MM.1S (cell line): ENCODE data around the gene DHRS7B.

Source experiments
- DNase-seq: peaks from one replicate; pipeline ENCODE4 v3.0.0-alpha.2; 2015
- H2AFZ ChIP-seq: fragments of 300-600 bp; sonication (generic); 2 replicates; pipeline ENCODE4 v1.6.0; 2016; ENCODE audit warnings: antibody characterized with exemption, low read length
- H3F3A ChIP-seq: fragments of 300-600 bp; sonication (generic); 2 replicates; pipeline ENCODE4 v1.6.1; 2016; ENCODE audit warnings: mild to moderate bottlenecking, antibody characterized with exemption, low read length, moderate library complexity, mixed read lengths; ENCODE audit not compliant: insufficient read depth
- H3K27ac ChIP-seq: fragments of 300-600 bp; sonication (generic); 2 replicates; pipeline ENCODE4 v1.5.1; 2016; ENCODE audit warnings: mild to moderate bottlenecking, low read length
- H3K27me3 ChIP-seq: fragments of 300-600 bp; sonication (generic); replicated peaks from 2 replicates; pipeline ENCODE4 v1.6.0; 2016; ENCODE audit warnings: low read length; ENCODE audit not compliant: insufficient read depth
- H3K36me3 ChIP-seq: fragments of 300-600 bp; sonication (generic); replicated peaks from 2 replicates; pipeline ENCODE4 v1.6.1; 2016; ENCODE audit warnings: mild to moderate bottlenecking, low read length, mixed read lengths; ENCODE audit not compliant: insufficient read depth
- H3K4me1 ChIP-seq: fragments of 300-600 bp; sonication (generic); 2 replicates; pipeline ENCODE4 v1.6.1; 2016; ENCODE audit warnings: low read length, mixed read lengths
- H3K4me2 ChIP-seq: fragments of 300-600 bp; sonication (generic); 2 replicates; pipeline ENCODE4 v1.6.0; 2016; ENCODE audit warnings: low read depth, low read length
- H3K4me3 ChIP-seq: fragments of 300-600 bp; sonication (generic); 2 replicates; pipeline ENCODE4 v1.5.1; 2016; ENCODE audit warnings: low read length, mixed read lengths
- H3K79me2 ChIP-seq: fragments of 300-600 bp; sonication (generic); 2 replicates; pipeline ENCODE4 v1.6.1; 2016; ENCODE audit warnings: mixed run types, low read length, mixed read lengths
- H3K9ac ChIP-seq: fragments of 300-600 bp; sonication (generic); 2 replicates; pipeline ENCODE4 v1.6.1; 2016; ENCODE audit warnings: low read length, mixed read lengths
- H3K9me2 ChIP-seq: fragments of 300-600 bp; sonication (generic); replicated peaks from 2 replicates; pipeline ENCODE4 v1.6.1; 2016; ENCODE audit warnings: mild to moderate bottlenecking, low read length, mixed read lengths; ENCODE audit not compliant: insufficient read depth
- H3K9me3 ChIP-seq: fragments of 300-600 bp; sonication (generic); replicated peaks from 2 replicates; pipeline ENCODE4 v1.6.1; 2016; ENCODE audit warnings: mild to moderate bottlenecking, low read length, mixed read lengths; ENCODE audit not compliant: insufficient read depth
- H4K20me1 ChIP-seq: fragments of 300-600 bp; sonication (generic); 2 replicates; pipeline ENCODE4 v1.6.1; 2016; ENCODE audit warnings: mild to moderate bottlenecking, low read length, moderate library complexity, mixed read lengths; ENCODE audit not compliant: insufficient read depth
- EZH2 ChIP-seq: fragments of 300-600 bp; sonication (generic); optimal IDR thresholded peaks from 2 replicates; pipeline ENCODE3; 2017; ENCODE audit warnings: low read depth, mild to moderate bottlenecking, antibody characterized with exemption, low read length, mixed read lengths
- EZH2phosphoT487 ChIP-seq: fragments of 300-600 bp; sonication (generic); IDR thresholded peaks from 2 replicates; pipeline ENCODE4 v1.6.1; 2018; ENCODE audit warnings: antibody characterized with exemption, low read length
- TF ChIP-seq, protein P1 (sequence below): fragments of 300-600 bp; sonication (generic); IDR thresholded peaks from 2 replicates; pipeline ENCODE4 v1.5.1; 2016; ENCODE audit warnings: antibody characterized with exemption, low read length, mixed read lengths

The DHRS7B gene, protein sequence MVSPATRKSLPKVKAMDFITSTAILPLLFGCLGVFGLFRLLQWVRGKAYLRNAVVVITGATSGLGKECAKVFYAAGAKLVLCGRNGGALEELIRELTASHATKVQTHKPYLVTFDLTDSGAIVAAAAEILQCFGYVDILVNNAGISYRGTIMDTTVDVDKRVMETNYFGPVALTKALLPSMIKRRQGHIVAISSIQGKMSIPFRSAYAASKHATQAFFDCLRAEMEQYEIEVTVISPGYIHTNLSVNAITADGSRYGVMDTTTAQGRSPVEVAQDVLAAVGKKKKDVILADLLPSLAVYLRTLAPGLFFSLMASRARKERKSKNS

DNA sequence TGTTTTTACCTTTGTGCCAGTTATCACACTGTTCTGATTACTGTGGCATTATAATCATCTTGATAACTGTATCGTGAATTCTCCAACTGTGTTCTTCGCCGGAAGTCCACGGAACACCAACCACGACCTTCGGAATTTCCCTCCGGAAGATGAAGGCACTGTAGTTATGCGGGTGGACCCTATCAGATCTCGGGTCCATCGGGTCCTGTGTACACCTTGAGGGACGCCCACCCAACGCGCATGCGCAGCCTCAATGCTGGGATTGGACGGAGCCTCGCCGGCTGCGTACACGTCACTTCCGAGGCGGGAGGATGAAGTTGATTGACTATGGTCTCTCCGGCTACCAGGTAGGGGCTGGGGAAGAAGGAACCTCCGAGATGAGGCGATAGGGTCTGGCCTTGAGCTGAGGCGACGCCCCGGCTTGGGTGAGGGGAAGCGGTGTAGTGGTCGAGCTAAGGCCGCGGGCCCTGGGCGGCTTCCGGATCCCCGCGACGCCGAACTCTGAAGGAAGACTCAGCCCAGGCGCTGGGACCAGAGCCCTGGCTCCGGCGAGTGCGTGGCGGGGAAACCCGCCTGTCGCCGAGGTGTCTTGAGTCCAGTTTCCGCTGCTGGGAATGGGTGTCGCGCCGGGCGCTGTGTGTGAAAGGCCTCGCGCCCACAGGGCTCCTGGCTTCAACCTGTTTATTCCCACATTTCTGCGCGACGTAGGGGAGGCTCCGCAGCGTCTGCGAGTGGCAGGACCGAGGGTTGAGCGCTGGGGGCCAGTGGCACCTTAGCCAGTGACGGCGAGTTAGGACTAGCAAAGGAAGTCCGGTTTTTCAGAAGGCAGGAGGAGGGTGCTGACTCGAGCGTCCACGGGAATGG lies at the start of gene DHRS7B:
Gene DHRS7B (plus strand): TSS at position 320 of the 864 bp plus-strand sequence. CDS start 8 bp downstream, at position 328.
- Histone ChIP-seq H3K9me3 (no peaks in the 10 kb centered on the region), H3K79me2 (peaks cover 46% of the 10 kb centered on the region), H3K9me2 (no peaks in the 10 kb centered on the region), H3K9ac (peak within 1 kb of the TSS; percentile 86), H3K36me3 (no peaks in the 10 kb centered on the region), H2AFZ (peak within 1 kb of the TSS; percentile 80), H3F3A (peaks cover 13% of the 10 kb centered on the region; the same call in 1 of the 2 replicates), H3K27me3 (no peaks in the 10 kb centered on the region), H3K4me2 (peak within 1 kb of the TSS; percentile 98), H3K4me1 (no peaks in the 10 kb centered on the region), H4K20me1 (no peaks in the 10 kb centered on the region), H3K4me3 (peak within 1 kb of the TSS; percentile 93), H3K27ac (peak within 1 kb of the TSS; percentile 78)
- DNase-seq, result peak; percentile 97
- TF ChIP-seq, protein P1, sequence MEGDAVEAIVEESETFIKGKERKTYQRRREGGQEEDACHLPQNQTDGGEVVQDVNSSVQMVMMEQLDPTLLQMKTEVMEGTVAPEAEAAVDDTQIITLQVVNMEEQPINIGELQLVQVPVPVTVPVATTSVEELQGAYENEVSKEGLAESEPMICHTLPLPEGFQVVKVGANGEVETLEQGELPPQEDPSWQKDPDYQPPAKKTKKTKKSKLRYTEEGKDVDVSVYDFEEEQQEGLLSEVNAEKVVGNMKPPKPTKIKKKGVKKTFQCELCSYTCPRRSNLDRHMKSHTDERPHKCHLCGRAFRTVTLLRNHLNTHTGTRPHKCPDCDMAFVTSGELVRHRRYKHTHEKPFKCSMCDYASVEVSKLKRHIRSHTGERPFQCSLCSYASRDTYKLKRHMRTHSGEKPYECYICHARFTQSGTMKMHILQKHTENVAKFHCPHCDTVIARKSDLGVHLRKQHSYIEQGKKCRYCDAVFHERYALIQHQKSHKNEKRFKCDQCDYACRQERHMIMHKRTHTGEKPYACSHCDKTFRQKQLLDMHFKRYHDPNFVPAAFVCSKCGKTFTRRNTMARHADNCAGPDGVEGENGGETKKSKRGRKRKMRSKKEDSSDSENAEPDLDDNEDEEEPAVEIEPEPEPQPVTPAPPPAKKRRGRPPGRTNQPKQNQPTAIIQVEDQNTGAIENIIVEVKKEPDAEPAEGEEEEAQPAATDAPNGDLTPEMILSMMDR, result peak; percentile 14; the same call in 1 of the 2 replicates
- no peak for TF ChIP-seq EZH2phosphoT487

DNA sequence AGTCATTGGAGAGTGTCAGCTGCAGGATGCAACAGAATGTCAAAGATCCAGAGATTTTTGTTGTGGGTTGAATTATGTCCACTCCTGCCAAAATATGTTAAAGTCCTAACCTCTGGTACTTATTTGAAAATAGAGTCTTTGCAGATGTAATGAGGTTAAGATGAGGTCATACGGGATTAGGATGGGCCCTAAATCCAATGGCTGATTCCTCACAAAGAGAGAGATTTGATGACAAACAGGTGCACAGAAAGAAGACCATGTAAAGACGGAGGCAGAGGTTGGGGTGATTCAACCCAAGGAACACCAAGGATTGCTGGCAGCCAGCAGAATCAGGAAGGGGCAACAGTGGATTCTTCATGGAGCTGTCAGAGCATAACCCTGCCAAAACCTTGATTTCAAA lies 49.5 kb upstream of the DHRS7B start:
- Histone ChIP-seq H3K27ac (no peak overlapping the region), H3K9ac (no peak overlapping the region), H3K9me3 (no peaks in the 10 kb centered on the region), H2AFZ (no peak overlapping the region), H3K4me2 (no peak overlapping the region), H3K27me3 (no peaks in the 10 kb centered on the region), H3K4me1 (no peaks in the 10 kb centered on the region), H4K20me1 (no peaks in the 10 kb centered on the region), H3K79me2 (no peaks in the 10 kb centered on the region), H3F3A (no peaks in the 10 kb centered on the region), H3K36me3 (no peaks in the 10 kb centered on the region), H3K4me3 (no peak overlapping the region), H3K9me2 (no peaks in the 10 kb centered on the region)
- TF ChIP-seq, protein P1, result no peak
- TF ChIP-seq EZH2phosphoT487 (no peak), EZH2 (no peak)
- no peak for DNase-seq

DNA sequence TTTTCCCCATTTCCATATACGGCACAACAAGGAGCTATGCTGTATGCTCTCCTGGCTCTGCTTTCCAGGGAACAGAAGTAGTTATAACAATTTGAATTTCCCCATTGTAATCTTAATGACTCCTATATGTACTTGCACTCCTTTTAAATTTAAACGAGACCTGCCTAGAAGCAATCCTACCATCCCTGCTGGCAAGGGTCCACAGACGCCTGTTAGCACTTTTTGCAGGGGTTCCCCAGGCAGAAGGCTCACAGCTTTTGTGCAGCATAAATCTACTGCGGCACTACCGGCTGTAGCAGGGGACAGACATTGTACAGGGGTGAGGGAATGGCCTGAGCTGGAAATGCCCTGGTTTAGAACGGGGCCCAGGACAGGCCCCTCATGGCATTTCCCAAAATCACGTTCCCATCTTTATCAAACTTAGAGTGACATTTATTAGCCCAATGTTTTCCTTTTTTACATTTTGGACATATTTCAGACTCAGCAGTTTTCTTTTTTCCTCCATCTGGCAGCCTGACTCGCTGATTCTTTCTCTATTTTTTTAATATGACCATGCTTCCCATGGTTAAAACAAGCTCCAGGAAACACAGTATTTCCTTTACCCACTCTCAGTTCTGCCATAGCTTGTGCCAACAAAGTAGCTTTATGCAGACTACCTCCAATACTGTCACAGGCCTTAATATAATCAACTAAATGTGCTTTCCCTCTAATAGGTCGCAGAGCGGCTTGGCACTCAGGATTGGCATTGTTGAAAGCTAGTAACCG lies 48.6 kb upstream of the DHRS7B start:
- H3K4me2 ChIP-seq, result no peak overlapping the region

More for the DNA sequence above, 48.6 kb upstream of the DHRS7B start:
- H3K4me3 ChIP-seq, result no peak overlapping the region
- no peaks in the 10 kb centered on the region for H3F3A ChIP-seq
- H2AFZ ChIP-seq, result no peak overlapping the region
- H4K20me1 ChIP-seq, result no peaks in the 10 kb centered on the region
- H3K4me1 ChIP-seq, result no peaks in the 10 kb centered on the region
- H3K27ac ChIP-seq, result no peak overlapping the region
- H3K9me2 ChIP-seq, result no peaks in the 10 kb centered on the region
- no peaks in the 10 kb centered on the region for H3K27me3 ChIP-seq
- H3K36me3 ChIP-seq, result no peaks in the 10 kb centered on the region
- H3K9me3 ChIP-seq, result no peaks in the 10 kb centered on the region
- TF ChIP-seq EZH2 (no peak), EZH2phosphoT487 (no peak)
- TF ChIP-seq, protein P1, result no peak
- DNase-seq, result no peak
- no peaks in the 10 kb centered on the region for H3K79me2 ChIP-seq
- no peak overlapping the region for H3K9ac ChIP-seq
